Stimulated activated CD8-positive, alpha-beta memory T cell treated with anti-CD3 and anti-CD28 coated beads, Interleukin-4, amount 100 ng/mL, for 1 hour (primary cell): ENCODE measurements around the gene ANKRD31.

Experiments used
- DNase-seq, 2 donors: peaks; one replicate each; pipeline ENCODE4 v3.0.0-alpha.2; 2020; ENCODE audit warnings: low read depth in 2 of 2, low spot score in 1 of 2

The ANKRD31 gene

DNA sequence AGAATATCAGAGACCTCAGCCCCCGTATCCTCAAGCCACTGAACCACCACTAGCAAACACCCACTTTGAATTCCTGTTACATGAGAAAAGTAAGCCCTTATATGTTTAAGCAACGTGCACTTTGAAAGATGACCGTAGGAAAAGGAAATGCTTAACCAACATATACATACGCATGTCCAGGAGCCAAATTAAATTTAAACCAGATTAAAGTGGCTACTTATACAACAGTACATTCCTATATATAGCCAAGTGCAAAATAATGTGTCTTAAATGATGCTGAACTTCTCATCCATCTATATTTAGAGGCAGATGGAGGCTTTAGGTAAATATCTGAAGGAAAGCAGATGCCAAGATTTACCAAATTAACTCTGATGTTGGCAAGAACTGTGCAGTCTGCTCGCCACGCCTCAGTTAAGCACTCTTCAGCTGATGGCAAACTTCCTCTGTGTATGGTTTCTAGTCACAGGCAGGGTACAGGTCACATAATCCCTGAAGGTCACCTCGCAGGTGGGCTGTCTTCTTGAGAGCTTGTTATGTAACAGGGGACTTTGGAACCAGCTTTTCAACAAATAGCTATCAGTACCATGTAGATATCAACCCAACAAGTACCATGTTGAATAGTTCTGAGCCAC, 192.9 kb downstream of the ANKRD31 start:
- no peak for DNase-seq

DNA sequence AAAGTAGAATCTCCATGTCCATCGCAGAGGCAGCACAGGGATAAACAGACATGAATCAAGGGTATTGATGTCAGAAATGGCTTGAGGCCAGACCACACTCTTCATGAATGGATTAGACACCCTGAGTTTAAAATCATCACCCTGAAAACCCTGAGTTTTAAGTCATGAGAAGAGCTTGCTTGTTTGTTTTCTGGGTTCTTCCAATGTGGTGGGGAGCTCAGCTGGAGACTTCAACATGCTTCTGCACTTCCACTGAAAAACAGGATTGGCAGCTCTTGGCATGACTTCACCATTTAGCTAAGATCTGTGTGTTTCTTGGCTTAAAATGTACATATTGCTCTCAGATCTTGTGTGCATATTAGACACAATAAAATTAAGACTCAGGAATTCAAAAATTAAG, 194.2 kb downstream of the ANKRD31 start:
- DNase-seq, result no peak

- DNase-seq, result no peak
Measured at GRCh38 chr5:75040973-75041372, 195.7 kb downstream of the ANKRD31 start.

GRCh38 chr5:75037106-75037505, 199.6 kb downstream of the ANKRD31 start:
- no peak for DNase-seq

DNA sequence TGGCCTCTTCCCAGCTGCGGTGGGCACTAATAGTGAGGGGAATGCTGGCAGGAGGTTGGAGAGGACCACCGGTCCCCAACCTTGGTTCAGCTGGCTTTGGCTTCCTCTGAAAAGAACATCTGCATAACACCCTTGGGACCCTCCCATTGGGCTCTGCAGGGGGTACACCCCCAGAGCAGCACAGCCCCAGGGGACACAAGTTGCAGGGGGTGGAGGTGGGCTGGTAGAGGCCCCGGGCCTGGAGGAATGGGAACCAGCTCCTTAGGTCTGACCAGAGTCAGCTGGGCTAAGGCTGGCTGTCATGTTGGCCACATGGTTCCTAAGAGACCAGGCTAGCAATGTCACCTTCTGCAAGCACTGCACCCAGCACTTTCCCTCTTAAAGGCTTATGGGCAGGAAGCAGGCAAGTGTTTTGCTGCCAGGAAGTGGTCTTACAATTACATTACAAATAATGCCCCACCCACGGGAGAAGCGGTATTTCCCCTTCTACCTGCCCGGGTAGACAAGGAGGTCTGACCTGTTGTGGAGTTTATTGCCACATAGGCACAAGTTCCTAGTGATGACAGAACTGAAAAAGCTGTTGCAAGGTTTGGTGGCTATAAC, 202.4 kb downstream of the ANKRD31 start:
- peak in 1 of 2 donors; percentile 17 for DNase-seq

GRCh38 chr5:75031366-75031765, 205.3 kb downstream of the ANKRD31 start:
- DNase-seq, result no peak

- DNase-seq, result no peak
Measured at GRCh38 chr5:75028090-75028489, 208.6 kb downstream of the ANKRD31 start.

GRCh38 chr5:75023368-75024159, 213.1 kb downstream of the ANKRD31 start:
- DNase-seq, result peak in 1 of 2 donors; percentile 23

GRCh38 chr5:75021800-75022199, 214.9 kb downstream of the ANKRD31 start:
- DNase-seq, result no peak

GRCh38 chr5:75021219-75021618, 215.5 kb downstream of the ANKRD31 start:
- DNase-seq, result no peak

GRCh38 chr5:75020016-75020656, 216.5 kb downstream of the ANKRD31 start:
- no peak for DNase-seq

DNA sequence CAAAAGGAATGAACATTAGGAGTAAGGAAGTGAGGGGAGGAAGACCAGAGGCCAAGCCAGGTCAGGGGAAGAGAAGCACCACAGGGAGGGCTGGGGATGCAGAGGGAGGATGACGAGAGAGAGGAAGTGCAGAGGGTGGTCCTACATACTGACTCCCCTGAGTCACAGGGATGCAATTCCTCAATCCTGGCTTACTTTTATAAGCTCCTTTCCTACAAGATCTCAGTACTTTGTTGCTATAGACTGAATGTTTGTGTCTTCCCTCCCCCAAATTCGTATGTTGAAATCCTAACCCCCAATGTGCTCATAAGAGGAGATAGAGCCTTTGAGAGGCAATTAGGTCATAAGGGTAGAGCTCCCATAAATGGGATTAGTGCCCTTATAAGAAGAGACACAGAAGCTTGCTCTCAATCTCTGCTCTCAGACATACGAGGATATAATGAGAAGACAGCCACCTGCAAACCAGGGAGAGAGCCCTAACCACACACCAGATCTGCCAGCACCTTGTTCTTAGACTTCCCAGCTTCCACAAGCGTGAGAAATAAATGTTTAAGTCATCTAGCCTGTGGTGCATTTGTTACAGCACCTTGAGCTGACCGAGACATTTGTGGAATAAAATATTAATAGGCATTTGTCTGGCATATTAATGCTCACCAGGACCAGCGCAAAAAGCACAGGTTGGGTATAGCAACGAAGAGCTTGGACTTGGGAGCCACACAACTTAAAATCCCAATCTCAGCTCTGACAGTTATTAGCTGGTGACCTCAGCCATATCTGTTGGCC, 217.7 kb downstream of the ANKRD31 start:
- no peak for DNase-seq
